A549 (cell line): Measurements from ENCODE around the gene NTN4. TPM values are rescaled to one million over a fixed set of nuclear protein-coding genes. Genes with fewer than 3 reads are reported as not detected.

Experiments used
- ATAC-seq, 2 experiments: fragments of 200-7000 bp in 1 of 2; fragments of >200 bp in 1 of 2; cut with Nextera tagmentation in 1 of 2; cut with Tn5 transposase in 1 of 2; 3 replicates each; pipeline versions ENCODE4 v1.8.0 to v1.9.1; 2018 to 2020; ENCODE audit warnings: mild to moderate bottlenecking in 1 of 2, moderate library complexity in 1 of 2
- CTCF ChIA-PET: fragments of 300-600 bp; sonication (Branson Sonifier 250); formaldehyde crosslinking; extraction: SDS; loops from one replicate; lab custom pipeline; 2021; ENCODE audit warnings: antibody characterized with exemption, inconsistent platforms; lab: Yijun Ruan, JAX
- POLR2A ChIA-PET: fragments of 350-600 bp; formaldehyde crosslinking; extraction: SDS; loops from one replicate; lab custom pipeline; 2021; ENCODE audit warnings: antibody characterized with exemption, inconsistent platforms; lab: Yijun Ruan, JAX
- DNase-seq, 2 experiments: peaks; one replicate each; pipeline versions ENCODE4 v3.0.0 to v3.0.0-alpha.2; 2011 to 2016; ENCODE audit warnings: low read depth in 1 of 2, low spot score in 1 of 2
- FAIRE-seq: peaks from 2 replicates; lab custom pipeline; 2011; peaks lifted over from hg19 to GRCh38; lab: Jason Lieb, UNC
- H3K27ac ChIP-seq, 2 experiments: fragments of >200 bp; sonication (Bioruptor Twin); formaldehyde crosslinking; 3 replicates each; pipeline ENCODE4 v1.5.1; 2016 to 2017
- H3K4me1 ChIP-seq: fragments of >200 bp; sonication (Bioruptor Twin); formaldehyde crosslinking; 3 replicates; pipeline ENCODE4 v1.6.1; 2016
- H3K4me2 ChIP-seq: fragments of >200 bp; sonication (Bioruptor Twin); formaldehyde crosslinking; 3 replicates; pipeline ENCODE4 v1.6.1; 2016
- H3K4me3 ChIP-seq: fragments of >200 bp; sonication (Bioruptor Twin); formaldehyde crosslinking; 3 replicates; pipeline ENCODE4 v1.5.1; 2016
- H3K9me3 ChIP-seq: fragments of >200 bp; sonication (Bioruptor Twin); formaldehyde crosslinking; 3 replicates; pipeline ENCODE4 v1.6.1; 2016
- EHMT2 ChIP-seq: fragments of 200-600 bp; sonication (generic); IDR thresholded peaks from 2 replicates; pipeline ENCODE4 v1.6.1; 2016; ENCODE audit warnings: antibody characterized with exemption, low read depth, mild to moderate bottlenecking, moderate library complexity
- ESRRA ChIP-seq: fragments of 150-350 bp; IDR thresholded peaks from 2 replicates; pipeline ENCODE4 v1.6.1; 2014; ENCODE audit warnings: mild to moderate bottlenecking, low read length, borderline replicate concordance
- FOSB ChIP-seq: fragments of 250-450 bp; sonication (Bioruptor Pico); IDR thresholded peaks from 2 replicates; pipeline ENCODE4 v1.5.0; 2020; ENCODE audit warnings: mild to moderate bottlenecking, moderate library complexity
- FOXS1 ChIP-seq: fragments of 250-450 bp; sonication (Bioruptor Pico); IDR thresholded peaks from 2 replicates; pipeline ENCODE4 v1.5.0; 2020; ENCODE audit warnings: mild to moderate bottlenecking, moderate library complexity
- HDAC2 ChIP-seq: fragments of 200-600 bp; sonication (generic); IDR thresholded peaks from 2 replicates; pipeline ENCODE4 v1.6.1; 2016
- HMGXB4 ChIP-seq: fragments of 250-450 bp; sonication (Bioruptor Pico); IDR thresholded peaks from 2 replicates; pipeline ENCODE4 v1.5.0; 2021; ENCODE audit warnings: mild to moderate bottlenecking, moderate library complexity, borderline replicate concordance
- HOXB5 ChIP-seq: fragments of 250-450 bp; sonication (Bioruptor Pico); IDR thresholded peaks from 2 replicates; pipeline ENCODE4 v1.5.0; 2020; ENCODE audit warnings: mild to moderate bottlenecking, moderate library complexity
- JUN ChIP-seq, 2 experiments: fragments of >200 bp; sonication (Bioruptor Twin); formaldehyde crosslinking; IDR thresholded peaks; 2 replicates in 1 of 2; 3 replicates in 1 of 2; pipeline ENCODE4 v1.6.1; 2016 to 2017
- KDM5A ChIP-seq: fragments of 200-600 bp; sonication (generic); IDR thresholded peaks from 2 replicates; pipeline ENCODE4 v1.6.1; 2016; ENCODE audit warnings: antibody characterized with exemption, mild to moderate bottlenecking
- MAX ChIP-seq: IDR thresholded peaks from 2 replicates; pipeline ENCODE4 v1.6.1; 2012
- NFE2L2 ChIP-seq: fragments of 150-350 bp; conservative IDR thresholded peaks from 2 replicates; pipeline ENCODE4 v1.6.1; 2014; ENCODE audit warnings: low read length
- NPAS2 ChIP-seq: fragments of 250-450 bp; sonication (Bioruptor Pico); IDR thresholded peaks from 2 replicates; pipeline ENCODE4 v1.8.0; 2022; ENCODE audit warnings: mild to moderate bottlenecking, moderate library complexity, borderline replicate concordance
- NR3C1 ChIP-seq: fragments of >200 bp; sonication (Bioruptor Twin); formaldehyde crosslinking; IDR thresholded peaks from 3 replicates; pipeline ENCODE4 v1.6.1; 2017
- POLR2AphosphoS2 ChIP-seq: conservative IDR thresholded peaks from 2 replicates; pipeline ENCODE4 v1.6.1; 2012; ENCODE audit warnings: low read length, improper control_type of control experiment, inconsistent platforms
- RARB ChIP-seq: fragments of 250-450 bp; sonication (Bioruptor Pico); IDR thresholded peaks from 2 replicates; pipeline ENCODE4 v1.8.0; 2021; ENCODE audit warnings: mild to moderate bottlenecking, moderate library complexity
- RCOR1 ChIP-seq: fragments of 150-350 bp; IDR thresholded peaks from 2 replicates; pipeline ENCODE4 v1.6.1; 2014; ENCODE audit warnings: antibody characterized with exemption, low read length, low read depth
- SREBF2 ChIP-seq: fragments of 450-650 bp; IDR thresholded peaks from 2 replicates; pipeline ENCODE4 v1.6.1; 2014; ENCODE audit warnings: mild to moderate bottlenecking, moderate library complexity
- USF2 ChIP-seq: fragments of 450-650 bp; IDR thresholded peaks from 2 replicates; pipeline ENCODE4 v1.6.1; 2014; ENCODE audit warnings: antibody characterized with exemption
- ZNF302 ChIP-seq: fragments of 250-450 bp; sonication (Bioruptor Pico); IDR thresholded peaks from 2 replicates; pipeline ENCODE4 v1.9.0; 2021; ENCODE audit warnings: inconsistent platforms, mild to moderate bottlenecking, moderate library complexity
- ZSCAN20 ChIP-seq: fragments of 250-450 bp; sonication (Bioruptor Pico); IDR thresholded peaks from 2 replicates; pipeline ENCODE4 v1.8.0; 2022; ENCODE audit warnings: mild to moderate bottlenecking, moderate library complexity
- WGBS: methylation state at CpG from one replicate; pipeline ENCODE4 v1.1.6; 2017; ENCODE audit errors: missing lambda C conversion rate; 5-methylcytosine and 5-hydroxymethylcytosine counted together
- polyA plus RNA-seq, 4 experiments: library from polyadenylated mRNA; depleted of rRNA in 3 of 4; stranded (reverse); fragments of >200 nt; fragmentation: RNase III in 1 of 4; extraction: RNeasy Plus Mini Kit Qiagen cat#74134 plus additional on column Dnase treatment in 1 of 4; gene quantifications; 2 replicates in 3 of 4; 3 replicates in 1 of 4; pipeline ENCODE4 v1.2.3, GENCODE V29; 2011 to 2017
- TF ChIP-seq, protein P1 (sequence below): fragments of 150-350 bp; IDR thresholded peaks from 2 replicates; pipeline ENCODE4 v1.6.1; 2014; ENCODE audit warnings: low read depth, mild to moderate bottlenecking, low read length

Gene NTN4
- polyA plus RNA-seq, 2 of the 4 experiments (the other 2 are of a cell fraction) = 37.3 to 132 TPM

DNA sequence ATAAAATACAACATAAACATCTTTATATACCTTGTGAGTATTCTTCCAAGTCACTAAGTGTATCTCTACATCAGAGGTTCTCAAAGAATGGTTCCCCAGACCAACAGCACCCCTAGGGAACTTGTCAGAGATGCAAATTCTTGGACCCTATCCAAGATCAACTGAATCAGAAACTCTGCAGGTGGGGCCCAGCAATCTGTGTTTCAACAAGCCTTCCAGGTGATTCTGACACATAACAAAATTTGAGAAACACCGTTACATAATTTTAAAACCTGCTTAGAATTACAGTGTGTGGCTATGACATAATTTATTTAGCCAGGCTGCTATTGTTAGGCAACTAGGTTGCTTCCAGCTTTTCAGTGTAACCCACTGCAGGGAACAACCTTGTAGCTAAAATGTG lies 49.8 kb downstream of the NTN4 start:
- FAIRE-seq (no peak), ATAC-seq (no peak), DNase-seq (no peak)
- Histone ChIP-seq H3K27ac (no peak overlapping the region), H3K4me1 (0 out of 3 replicates have a peak, but pooled peaks cover 3% of the 10 kb centered on the region), H3K4me3 (no peak overlapping the region), H3K4me2 (no peak overlapping the region), H3K9me3 (peaks cover 13% of the 10 kb centered on the region)
- TF ChIP-seq USF2 (no peak), NPAS2 (CRISPR knock-in tag) (no peak), HOXB5 (CRISPR knock-in tag) (no peak), MAX (no peak), POLR2AphosphoS2 (no peak), EHMT2 (no peak), NFE2L2 (no peak), ESRRA (no peak)
- TF ChIP-seq, protein P1, sequence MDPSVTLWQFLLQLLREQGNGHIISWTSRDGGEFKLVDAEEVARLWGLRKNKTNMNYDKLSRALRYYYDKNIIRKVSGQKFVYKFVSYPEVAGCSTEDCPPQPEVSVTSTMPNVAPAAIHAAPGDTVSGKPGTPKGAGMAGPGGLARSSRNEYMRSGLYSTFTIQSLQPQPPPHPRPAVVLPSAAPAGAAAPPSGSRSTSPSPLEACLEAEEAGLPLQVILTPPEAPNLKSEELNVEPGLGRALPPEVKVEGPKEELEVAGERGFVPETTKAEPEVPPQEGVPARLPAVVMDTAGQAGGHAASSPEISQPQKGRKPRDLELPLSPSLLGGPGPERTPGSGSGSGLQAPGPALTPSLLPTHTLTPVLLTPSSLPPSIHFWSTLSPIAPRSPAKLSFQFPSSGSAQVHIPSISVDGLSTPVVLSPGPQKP = no peak
- ChIA-PET CTCF (no interaction called here), POLR2A (no interaction called here)
- 100% methylated on average over 1 of the region's 1 CpG for WGBS

DNA sequence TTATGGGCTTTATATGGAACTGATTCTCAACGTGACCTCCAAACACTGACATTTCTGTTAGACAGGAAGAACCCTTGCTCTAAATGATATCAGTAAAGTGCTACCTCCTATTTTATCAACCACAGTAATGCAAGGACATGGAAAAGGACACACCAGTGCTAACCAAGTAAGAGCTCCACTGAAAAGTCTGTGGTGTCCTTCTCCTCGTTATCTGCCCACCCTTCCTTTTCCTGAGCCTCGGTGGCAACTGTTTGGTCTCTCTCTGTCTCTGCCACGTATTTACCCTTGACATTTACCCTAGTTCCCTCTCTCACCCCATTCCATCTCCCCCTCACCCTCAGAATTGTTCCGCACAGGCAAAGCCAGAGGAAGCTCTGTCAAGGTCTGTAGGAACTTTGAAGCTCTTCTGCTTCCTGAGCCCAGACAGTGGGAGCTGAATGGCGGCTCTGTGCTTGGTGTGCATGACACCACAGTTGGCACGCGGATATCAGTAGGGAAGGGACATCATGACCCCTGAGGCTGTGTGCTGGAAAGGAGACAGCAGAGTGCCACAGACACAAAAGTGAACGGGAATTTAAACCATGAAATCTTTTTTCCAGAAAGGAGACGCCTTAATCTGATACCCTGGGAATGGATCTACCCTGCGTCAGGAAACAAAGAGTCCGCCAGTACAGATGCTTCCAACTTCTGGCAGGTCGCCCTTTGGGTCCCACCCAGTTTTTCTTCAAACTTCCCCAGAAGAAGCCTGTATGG lies 50.8 kb downstream of the NTN4 start:
- DNase-seq = no peak
- TF ChIP-seq ZSCAN20 (no peak), HOXB5 (CRISPR knock-in tag) (no peak), HDAC2 (no peak), HMGXB4 (CRISPR knock-in tag) (no peak), RARB (CRISPR knock-in tag) (no peak), ZNF302 (no peak), FOSB (CRISPR knock-in tag) (no peak), RCOR1 (no peak), SREBF2 (no peak)
- H3K4me1 ChIP-seq = 0 out of 3 replicates have a peak, but pooled peaks cover 3% of the 10 kb centered on the region
- H3K4me2 ChIP-seq = no peak overlapping the region
- WGBS = 93% methylated on average over 13 of the region's 13 CpGs
- ChIA-PET POLR2A (interaction anchor here (0.6 kb wide), 1 partner anchor 27 kb away, joined by 4 read pairs; no protein-coding TSS in a partner anchor), CTCF (interaction anchor here (0.6 to 0.8 kb wide), 2 partner anchors 30 to 66 kb away, joined by 3 read pairs; no protein-coding TSS in a partner anchor)
- peaks cover 4% of the 10 kb centered on the region; the same call in 1 of the 3 replicates for H3K9me3 ChIP-seq
- no peak overlapping the region for H3K27ac ChIP-seq
- H3K4me3 ChIP-seq = no peak overlapping the region
- FAIRE-seq = no peak
- ATAC-seq = no peak; a peak in 1 of 6 replicates

GRCh38 chr12:95738024-95738611 lies 52.4 kb downstream of the NTN4 start:
- H3K4me2 ChIP-seq = no peak overlapping the region
- H3K27ac ChIP-seq = no peak overlapping the region
- ATAC-seq = peak in 1 of 2 experiments; percentile 38; a peak in 3 of 6 replicates
- ChIA-PET CTCF (interaction anchor here (0.9 to 1.3 kb wide), 3 partner anchors 32 to 76 kb away, joined by 3 read pairs; no protein-coding TSS in a partner anchor), POLR2A (no interaction called here)
- no peak for DNase-seq
- TF ChIP-seq JUN (IDR thresholded peaks at IDR 0.05) (no peak), HMGXB4 (CRISPR knock-in tag) (no peak), KDM5A (no peak), FOXS1 (CRISPR knock-in tag) (no peak), NR3C1 (no peak)
- H3K9me3 ChIP-seq = no peaks in the 10 kb centered on the region
- 87% methylated on average over 11 of the region's 11 CpGs for WGBS
- FAIRE-seq = no peak
- peaks cover 8% of the 10 kb centered on the region; the same call in 2 of the 3 replicates for H3K4me1 ChIP-seq
- H3K4me3 ChIP-seq = no peak overlapping the region
